Mucosa of descending colon (tissue), 3 donors: ENCODE measurements around the gene CACNA1D. TPM values are rescaled to one million over a fixed set of nuclear protein-coding genes. Genes with fewer than 3 reads are reported as not detected.
A peak's percentile ranks its signal among the peaks of the same experiment; 100 is the strongest.

Source experiments
- ATAC-seq: fragments of 200-7000 bp; cut with Tn5 transposase; one replicate; pipeline ENCODE4 v1.9.1; 2020; ENCODE audit warnings: mild to moderate bottlenecking, moderate library complexity
- DNase-seq, 3 donors: peaks; one replicate each; pipeline ENCODE4 v3.0.0-alpha.2; 2020
- H3K36me3 ChIP-seq: fragments of 200-600 bp; one replicate; pipeline ENCODE4 v1.8.0; 2021; ENCODE audit warnings: low read depth, mild to moderate bottlenecking
- H3K4me1 ChIP-seq: fragments of 200-600 bp; one replicate; pipeline ENCODE4 v1.8.0; 2021; ENCODE audit warnings: low read depth, mild to moderate bottlenecking
- H3K4me3 ChIP-seq: fragments of 200-600 bp; one replicate; pipeline ENCODE4 v1.8.0; 2021; ENCODE audit warnings: mild to moderate bottlenecking
- H3K9me3 ChIP-seq: fragments of 200-600 bp; one replicate; pipeline ENCODE4 v1.8.0; 2021; ENCODE audit warnings: mild to moderate bottlenecking
- CTCF ChIP-seq: fragments of 200-600 bp; IDR thresholded peaks from one replicate; pipeline ENCODE4 v1.8.0; 2022; ENCODE audit warnings: antibody characterized with exemption, mild to moderate bottlenecking
- intact Hi-C, 2 donors: fragments of 100-400 bp; cut with DNase I in 1 of 2; cut with micrococcal nuclease in 1 of 2; formaldehyde crosslinking; loops; one replicate each; pipeline versions ENCODE4 v1.11.0 to v1.11.1; 2022; cut with DNase I, micrococcal nuclease
- total RNA-seq, 3 donors: library from RNA; stranded (reverse); fragmentation: NEBNext Ultra II Directional in 2 of 3; extraction: Animal tissue kit (Norgen Biotek cat#: 25700) in 2 of 3; gene quantifications; one replicate each; pipeline versions ENCODE4 v1.2.1 to v1.2.4, GENCODE V29; 2021 to 2023
- donor health status: DM: no; HTN: no; CAD: no; lungs with moderate emphysema.
- donor health status: DM: no; HTN: no; CAD: no.
- donor health status: DM: no; HTN: yes; CAD: no.

CACNA1D gene
- total RNA-seq, 3 donors from 2014 or later = 13.8 to 38.1 (median 22.2) TPM

DNA sequence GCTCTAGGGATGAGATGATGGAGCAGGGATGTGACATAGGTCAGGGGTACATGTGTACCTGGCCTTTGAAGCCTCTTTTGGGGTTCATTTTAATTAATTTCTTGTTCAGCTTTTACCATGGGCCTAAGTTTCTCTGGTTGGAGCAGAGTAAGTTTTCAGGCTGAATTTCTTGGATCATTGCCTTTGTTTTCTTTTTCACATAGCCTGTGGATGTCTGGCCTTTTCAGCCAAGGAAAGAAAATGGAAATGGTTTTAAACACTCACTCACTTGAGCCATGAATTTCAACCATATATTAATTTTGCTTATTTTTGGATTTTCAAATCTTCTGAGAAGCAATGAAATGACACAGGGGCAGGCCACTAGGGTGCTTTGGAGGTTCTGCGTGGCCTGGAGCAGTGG, 30.2 kb downstream of the CACNA1D start:
- Histone ChIP-seq H3K4me3 (no peak overlapping the region), H3K36me3 (no peaks in the 10 kb centered on the region), H3K4me1 (no peaks in the 10 kb centered on the region), H3K9me3 (no peaks in the 10 kb centered on the region)
- ATAC-seq (no peak), DNase-seq (no peak)
- intact Hi-C loops = no loop called here
- no peak for TF ChIP-seq CTCF

GRCh38 chr3:53525765-53526703, 31.6 kb downstream of the CACNA1D start:
- no peak for TF ChIP-seq CTCF
- Histone ChIP-seq H3K9me3 (no peaks in the 10 kb centered on the region), H3K4me3 (no peak overlapping the region), H3K4me1 (no peaks in the 10 kb centered on the region), H3K36me3 (no peaks in the 10 kb centered on the region)
- ATAC-seq = peak; percentile 66
- peak in 1 of 3 donors; percentile 25 for DNase-seq
- intact Hi-C loops = no loop called here

- no peak for ATAC-seq
- TF ChIP-seq CTCF = no peak
- H3K9me3 ChIP-seq = no peaks in the 10 kb centered on the region
- H3K36me3 ChIP-seq = no peaks in the 10 kb centered on the region
- no peak overlapping the region for H3K4me3 ChIP-seq
- intact Hi-C loops = no loop called here
- DNase-seq = no peak
- H3K4me1 ChIP-seq = no peaks in the 10 kb centered on the region
Observed at GRCh38 chr3:53526704-53527055, 32.3 kb downstream of the CACNA1D start.

DNA sequence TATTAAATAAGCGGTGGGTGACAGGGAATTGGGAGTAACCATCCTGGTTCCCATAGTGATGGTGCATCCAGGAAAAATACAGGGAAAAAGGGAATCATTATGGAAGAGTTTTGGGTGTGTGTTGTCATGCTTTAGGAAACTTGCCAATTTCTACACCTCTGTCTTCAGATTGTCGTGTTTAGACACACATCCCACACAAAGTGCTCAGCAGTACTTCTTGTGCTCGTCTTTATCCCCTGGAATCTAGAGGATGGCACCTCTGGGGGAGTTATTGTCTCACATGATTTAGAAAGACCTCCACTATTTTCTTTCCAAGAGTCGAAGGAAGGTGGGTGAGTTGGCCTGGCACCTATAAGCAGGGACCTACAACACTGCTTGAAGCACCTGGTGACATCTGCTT, 35.8 kb downstream of the CACNA1D start:
- Histone ChIP-seq H3K9me3 (no peaks in the 10 kb centered on the region), H3K36me3 (no peaks in the 10 kb centered on the region), H3K4me3 (no peak overlapping the region), H3K4me1 (no peaks in the 10 kb centered on the region)
- intact Hi-C loops = no loop called here
- no peak for TF ChIP-seq CTCF
- no peak for DNase-seq
- no peak for ATAC-seq

GRCh38 chr3:53531749-53532148, 37.3 kb downstream of the CACNA1D start:
- intact Hi-C loops = no loop called here
- DNase-seq = peak in 1 of 3 donors; percentile 25
- TF ChIP-seq CTCF = no peak
- Histone ChIP-seq H3K4me3 (no peak overlapping the region), H3K4me1 (no peaks in the 10 kb centered on the region), H3K36me3 (no peaks in the 10 kb centered on the region), H3K9me3 (no peaks in the 10 kb centered on the region)
- ATAC-seq = peak; percentile 47
